ENCODE measurements around the gene INTS1. TPM values are rescaled to one million over a fixed set of nuclear protein-coding genes. Genes with fewer than 3 reads are reported as not detected.

The INTS1 gene
- total RNA-seq, 1 donor from 2014 or later = 81.9 TPM

- H3K36me3 Mint-ChIP-seq (ENCODE audit: low read depth, unreplicated experiment) = no peaks in the 10 kb centered on the region
- no peak for FAIRE-seq
Observed at GRCh38 chr7:1463676-1464223, 40.4 kb downstream of the INTS1 start.

GRCh38 chr7:1461646-1462375 lies 42.4 kb downstream of the INTS1 start:
- no peak overlapping the region for H3K4me3 ChIP-seq (ENCODE audit: insufficient read depth, low read depth, low read length)
- no peak overlapping the region for H3K4me2 ChIP-seq (ENCODE audit: low read length)
- no peak overlapping the region for H3K9ac ChIP-seq (ENCODE audit: low read length)
- DNase-seq (ENCODE audit: low read depth) = no peak
- H4K20me1 ChIP-seq (ENCODE audit: insufficient read depth, low read length) = peaks cover 19% of the 10 kb centered on the region
- TF ChIP-seq EZH2 (IDR thresholded peaks at IDR 0.05; ENCODE audit: insufficient read depth, low read length) (no peak), CTCF (IDR thresholded peaks at IDR 0.05; ENCODE audit: insufficient read depth, low read depth, low read length) (no peak)
- Mint-ChIP-seq H3K27me3 (ENCODE audit: low read depth, unreplicated experiment) (no peaks in the 10 kb centered on the region), H3K4me1 (ENCODE audit: low read depth, unreplicated experiment) (peaks cover 5% of the 10 kb centered on the region), H3K9me3 (ENCODE audit: unreplicated experiment) (no peaks in the 10 kb centered on the region), H3K36me3 (ENCODE audit: low read depth, unreplicated experiment) (peaks cover 2% of the 10 kb centered on the region), H3K27ac (ENCODE audit: unreplicated experiment) (no peak overlapping the region), H3K4me3 (ENCODE audit: unreplicated experiment) (no peak overlapping the region)
- no peaks in the 10 kb centered on the region for H3K9me3 ChIP-seq (ENCODE audit: insufficient read depth, low read depth, low read length)
- H3K36me3 ChIP-seq (ENCODE audit: insufficient read depth, low read length) = no peaks in the 10 kb centered on the region
- H3K4me1 ChIP-seq (ENCODE audit: insufficient read depth, low read length) = peaks cover 32% of the 10 kb centered on the region
- no peaks in the 10 kb centered on the region for H3K27me3 ChIP-seq (ENCODE audit: insufficient read depth, low read length)
- peaks cover 23% of the 10 kb centered on the region for H3K79me2 ChIP-seq (ENCODE audit: insufficient read depth, low read length)
- no peak overlapping the region for H3K27ac ChIP-seq (ENCODE audit: low read depth, low read length)
- no peak overlapping the region for H2AFZ ChIP-seq (ENCODE audit: low read depth, low read length)
- FAIRE-seq = no peak

More at GRCh38 chr7:1463676-1464223, 40.4 kb downstream of the INTS1 start:
- Histone ChIP-seq H3K36me3 (ENCODE audit: insufficient read depth, low read length) (no peaks in the 10 kb centered on the region), H3K4me1 (ENCODE audit: insufficient read depth, low read length) (peaks cover 16% of the 10 kb centered on the region), H3K27me3 (ENCODE audit: insufficient read depth, low read length) (no peaks in the 10 kb centered on the region), H3K4me3 (ENCODE audit: insufficient read depth, low read depth, low read length) (no peak overlapping the region), H3K79me2 (ENCODE audit: insufficient read depth, low read length) (peaks cover 3% of the 10 kb centered on the region), H4K20me1 (ENCODE audit: insufficient read depth, low read length) (no peaks in the 10 kb centered on the region), H3K9me3 (ENCODE audit: insufficient read depth, low read depth, low read length) (no peaks in the 10 kb centered on the region), H3K9ac (ENCODE audit: low read length) (no peak overlapping the region), H3K27ac (ENCODE audit: low read depth, low read length) (no peak overlapping the region), H3K4me2 (ENCODE audit: low read length) (no peak overlapping the region), H2AFZ (ENCODE audit: low read depth, low read length) (no peak overlapping the region)
- no peak for DNase-seq (ENCODE audit: low read depth)
- no peaks in the 10 kb centered on the region for H3K4me1 Mint-ChIP-seq (ENCODE audit: low read depth, unreplicated experiment)
- no peak overlapping the region for H3K27ac Mint-ChIP-seq (ENCODE audit: unreplicated experiment)
- H3K9me3 Mint-ChIP-seq (ENCODE audit: unreplicated experiment) = no peaks in the 10 kb centered on the region
- no peak overlapping the region for H3K4me3 Mint-ChIP-seq (ENCODE audit: unreplicated experiment)
- no peak for TF ChIP-seq EZH2 (IDR thresholded peaks at IDR 0.05; ENCODE audit: insufficient read depth, low read length)
- no peak for TF ChIP-seq CTCF (IDR thresholded peaks at IDR 0.05; ENCODE audit: insufficient read depth, low read depth, low read length)
- H3K27me3 Mint-ChIP-seq (ENCODE audit: low read depth, unreplicated experiment) = no peaks in the 10 kb centered on the region
